ENCODE data around the gene GUCD1. TPM values are rescaled to one million over a fixed set of nuclear protein-coding genes. Genes with fewer than 3 reads are reported as not detected.

GUCD1 gene
- total RNA-seq, 1 experiment from 2014 or later, result 87.4 TPM

DNA sequence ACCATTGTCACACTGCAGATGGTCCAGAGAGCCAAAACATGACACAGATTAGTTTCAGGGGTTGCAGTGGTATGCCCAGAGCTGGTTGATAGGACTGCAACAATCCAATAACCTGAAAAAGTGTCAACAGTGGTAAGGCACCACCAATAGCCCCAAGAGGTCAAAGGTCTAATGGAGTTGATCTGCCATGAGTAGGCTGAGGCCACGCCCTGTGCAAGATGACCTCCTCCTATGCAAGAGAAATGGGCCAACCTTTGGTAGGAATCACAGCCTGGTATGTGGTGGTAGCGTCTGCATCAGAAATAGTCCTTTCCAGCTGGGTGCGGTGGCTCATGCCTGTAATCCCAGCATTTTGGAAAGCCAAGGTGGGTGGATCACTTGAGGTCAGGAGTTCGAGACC lies 19.6 kb downstream of the GUCD1 start:
- no peak overlapping the region for H4K91ac ChIP-seq (ENCODE audit: insufficient read length, low read depth, low read length)
- H3K79me2 ChIP-seq (ENCODE audit: insufficient read depth, low read length), result no peaks in the 10 kb centered on the region
- Mint-ChIP-seq H3K9me3 (no peaks in the 10 kb centered on the region), H3K27me3 (ENCODE audit: low read depth) (no peaks in the 10 kb centered on the region; the same call in 1 of the 2 replicates), H3K4me1 (peaks cover 2 to 3% of the 10 kb centered on the region in 2 experiments; a peak in 1 of 4 replicates), H3K27ac (no peak overlapping the region), H3K36me3 (ENCODE audit: insufficient read depth in 1 of 3, low read depth in 3 of 3) (peaks cover 0 to 9% (median 5%) of the 10 kb centered on the region in 3 experiments; a peak in 4 of 7 replicates), H3K4me3 (no peak overlapping the region)
- H4K20me1 ChIP-seq (ENCODE audit: control insufficient read depth, insufficient read depth, insufficient read length), result no peaks in the 10 kb centered on the region
- H3K4me1 ChIP-seq (ENCODE audit: insufficient read depth, low read length), result no peaks in the 10 kb centered on the region
- H3K14ac ChIP-seq (ENCODE audit: insufficient read depth, low read length), result no peak overlapping the region
- no peak overlapping the region for H4K5ac ChIP-seq (ENCODE audit: insufficient read length, low read depth, low read length)
- H2AK5ac ChIP-seq (ENCODE audit: insufficient read length, low read length), result no peak overlapping the region
- H3K23ac ChIP-seq (ENCODE audit: insufficient read length, low read depth, low read length), result no peak overlapping the region
- H3K4me2 ChIP-seq (ENCODE audit: insufficient read depth, insufficient read length, low read length), result no peak overlapping the region
- H2BK12ac ChIP-seq (ENCODE audit: insufficient read length, low read depth, low read length), result no peak overlapping the region
- no CpG with 5 or more reads among the region's 4 CpGs for WGBS (ENCODE audit: extremely low coverage, insufficient read length, low lambda C conversion rate)
- no peak overlapping the region for H4K8ac ChIP-seq (replicated peaks; ENCODE audit: insufficient read length, low read depth, low read length)
- no peak overlapping the region for H2AFZ ChIP-seq (ENCODE audit: low read length)
- H3K56ac ChIP-seq (ENCODE audit: insufficient read length, low read depth, low read length), result no peak overlapping the region
- no peak overlapping the region for H3T11ph ChIP-seq (ENCODE audit: low read length)
- H3K27ac ChIP-seq (ENCODE audit: insufficient read length, low read depth, low read length), result no peak overlapping the region
- H3K18ac ChIP-seq (ENCODE audit: insufficient read length, low read depth, low read length), result no peak overlapping the region
- no peak for DNase-seq
- H2BK20ac ChIP-seq (ENCODE audit: low read depth, low read length, poor library complexity, severe bottlenecking), result no peak overlapping the region
- no peak overlapping the region for H3K4ac ChIP-seq (ENCODE audit: low read depth, low read length)
- no peaks in the 10 kb centered on the region for H3K79me1 ChIP-seq (ENCODE audit: insufficient read depth, low read depth, low read length, poor library complexity, severe bottlenecking)
- no peak overlapping the region for H2BK120ac ChIP-seq (ENCODE audit: low read depth, low read length, poor library complexity, severe bottlenecking)
- H3K23me2 ChIP-seq (ENCODE audit: insufficient read length, low read depth, low read length, poor library complexity, severe bottlenecking), result no peaks in the 10 kb centered on the region
- H3K9ac ChIP-seq (ENCODE audit: extremely low read depth, insufficient read length, low read length), result no peak overlapping the region
- H2BK5ac ChIP-seq (ENCODE audit: insufficient read length, low read length), result no peak overlapping the region
- no peak overlapping the region for H2BK15ac ChIP-seq (ENCODE audit: low read depth, low read length)
- TF ChIP-seq, protein P1, sequence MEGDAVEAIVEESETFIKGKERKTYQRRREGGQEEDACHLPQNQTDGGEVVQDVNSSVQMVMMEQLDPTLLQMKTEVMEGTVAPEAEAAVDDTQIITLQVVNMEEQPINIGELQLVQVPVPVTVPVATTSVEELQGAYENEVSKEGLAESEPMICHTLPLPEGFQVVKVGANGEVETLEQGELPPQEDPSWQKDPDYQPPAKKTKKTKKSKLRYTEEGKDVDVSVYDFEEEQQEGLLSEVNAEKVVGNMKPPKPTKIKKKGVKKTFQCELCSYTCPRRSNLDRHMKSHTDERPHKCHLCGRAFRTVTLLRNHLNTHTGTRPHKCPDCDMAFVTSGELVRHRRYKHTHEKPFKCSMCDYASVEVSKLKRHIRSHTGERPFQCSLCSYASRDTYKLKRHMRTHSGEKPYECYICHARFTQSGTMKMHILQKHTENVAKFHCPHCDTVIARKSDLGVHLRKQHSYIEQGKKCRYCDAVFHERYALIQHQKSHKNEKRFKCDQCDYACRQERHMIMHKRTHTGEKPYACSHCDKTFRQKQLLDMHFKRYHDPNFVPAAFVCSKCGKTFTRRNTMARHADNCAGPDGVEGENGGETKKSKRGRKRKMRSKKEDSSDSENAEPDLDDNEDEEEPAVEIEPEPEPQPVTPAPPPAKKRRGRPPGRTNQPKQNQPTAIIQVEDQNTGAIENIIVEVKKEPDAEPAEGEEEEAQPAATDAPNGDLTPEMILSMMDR (conservative IDR thresholded peaks at IDR 0.05), result no peak
- no peaks in the 10 kb centered on the region for H3K27me3 ChIP-seq (ENCODE audit: insufficient read depth, low read length)
- no peaks in the 10 kb centered on the region for H3K9me3 ChIP-seq (ENCODE audit: control insufficient read depth, low read depth, low read length)
